ENCODE results near the gene PPP5C.

DNA sequence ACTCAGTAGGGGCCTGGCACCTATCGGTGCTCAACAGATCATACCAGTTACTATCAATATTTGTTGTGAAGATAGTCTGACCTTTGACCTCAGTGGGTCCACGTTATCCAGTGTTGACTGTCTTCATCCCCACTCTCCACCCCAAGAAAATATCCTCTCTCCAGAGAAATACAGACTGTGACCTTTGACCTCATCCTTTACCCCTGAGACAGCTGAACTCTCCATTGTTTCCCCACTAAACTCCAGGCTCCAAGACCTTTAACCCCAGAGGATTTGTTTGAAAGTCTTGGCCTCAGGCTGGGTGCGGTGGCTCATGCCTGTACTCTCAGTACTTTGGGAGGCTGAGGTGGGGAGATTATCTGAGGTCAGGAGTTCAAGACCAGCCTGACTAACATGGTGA, 22.6 kb upstream of the PPP5C start:
- TF ChIP-seq, protein P1, sequence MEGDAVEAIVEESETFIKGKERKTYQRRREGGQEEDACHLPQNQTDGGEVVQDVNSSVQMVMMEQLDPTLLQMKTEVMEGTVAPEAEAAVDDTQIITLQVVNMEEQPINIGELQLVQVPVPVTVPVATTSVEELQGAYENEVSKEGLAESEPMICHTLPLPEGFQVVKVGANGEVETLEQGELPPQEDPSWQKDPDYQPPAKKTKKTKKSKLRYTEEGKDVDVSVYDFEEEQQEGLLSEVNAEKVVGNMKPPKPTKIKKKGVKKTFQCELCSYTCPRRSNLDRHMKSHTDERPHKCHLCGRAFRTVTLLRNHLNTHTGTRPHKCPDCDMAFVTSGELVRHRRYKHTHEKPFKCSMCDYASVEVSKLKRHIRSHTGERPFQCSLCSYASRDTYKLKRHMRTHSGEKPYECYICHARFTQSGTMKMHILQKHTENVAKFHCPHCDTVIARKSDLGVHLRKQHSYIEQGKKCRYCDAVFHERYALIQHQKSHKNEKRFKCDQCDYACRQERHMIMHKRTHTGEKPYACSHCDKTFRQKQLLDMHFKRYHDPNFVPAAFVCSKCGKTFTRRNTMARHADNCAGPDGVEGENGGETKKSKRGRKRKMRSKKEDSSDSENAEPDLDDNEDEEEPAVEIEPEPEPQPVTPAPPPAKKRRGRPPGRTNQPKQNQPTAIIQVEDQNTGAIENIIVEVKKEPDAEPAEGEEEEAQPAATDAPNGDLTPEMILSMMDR (IDR thresholded peaks at IDR 0.05) = no peak
- TF ChIP-seq POLR2A (IDR thresholded peaks at IDR 0.05) = no peak

All from heart left ventricle (tissue), 13 donors.